ENCODE data around the gene PFDN6.
"Not testable (repeated sequence)": the region's sequence is repeated elsewhere in the genome, so short reads cannot be mapped to it uniquely, and the experiment has no call there.

PFDN6 gene

GRCh38 chr6:33273924-33274902, 15.2 kb upstream of the PFDN6 start:
- FAIRE-seq, result no peak

GRCh38 chr6:33275795-33276580, 13.4 kb upstream of the PFDN6 start:
- not testable (repeated sequence) for FAIRE-seq

GRCh38 chr6:33276581-33276863, 12.9 kb upstream of the PFDN6 start:
- no peak for FAIRE-seq

- no peak for FAIRE-seq
Measured at GRCh38 chr6:33276864-33277662, 12.3 kb upstream of the PFDN6 start, which contains the start of gene B3GALT4. TSS of gene B3GALT4 (plus strand) at chr6:33277123. CDS start at chr6:33277420, 297 bp downstream.

DNA sequence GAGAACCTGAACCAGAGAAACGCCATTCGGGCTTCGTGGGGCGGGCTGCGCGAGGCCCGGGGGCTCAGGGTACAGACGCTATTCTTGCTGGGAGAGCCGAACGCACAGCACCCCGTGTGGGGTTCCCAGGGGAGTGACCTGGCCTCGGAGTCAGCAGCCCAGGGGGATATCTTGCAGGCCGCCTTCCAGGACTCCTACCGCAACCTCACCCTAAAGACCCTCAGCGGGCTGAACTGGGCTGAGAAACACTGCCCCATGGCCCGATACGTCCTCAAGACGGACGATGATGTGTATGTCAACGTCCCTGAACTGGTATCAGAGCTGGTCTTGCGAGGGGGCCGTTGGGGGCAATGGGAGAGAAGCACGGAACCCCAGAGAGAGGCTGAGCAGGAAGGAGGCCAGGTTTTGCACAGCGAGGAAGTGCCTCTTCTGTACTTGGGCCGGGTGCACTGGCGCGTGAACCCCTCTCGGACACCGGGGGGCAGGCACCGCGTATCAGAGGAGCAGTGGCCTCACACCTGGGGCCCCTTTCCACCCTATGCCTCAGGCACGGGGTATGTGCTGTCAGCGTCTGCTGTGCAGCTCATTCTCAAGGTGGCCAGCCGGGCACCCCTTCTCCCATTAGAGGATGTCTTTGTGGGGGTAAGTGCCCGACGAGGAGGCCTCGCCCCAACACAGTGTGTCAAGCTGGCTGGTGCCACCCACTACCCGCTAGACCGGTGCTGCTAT, 11.6 kb upstream of the PFDN6 start:
- no peak for FAIRE-seq

DNA sequence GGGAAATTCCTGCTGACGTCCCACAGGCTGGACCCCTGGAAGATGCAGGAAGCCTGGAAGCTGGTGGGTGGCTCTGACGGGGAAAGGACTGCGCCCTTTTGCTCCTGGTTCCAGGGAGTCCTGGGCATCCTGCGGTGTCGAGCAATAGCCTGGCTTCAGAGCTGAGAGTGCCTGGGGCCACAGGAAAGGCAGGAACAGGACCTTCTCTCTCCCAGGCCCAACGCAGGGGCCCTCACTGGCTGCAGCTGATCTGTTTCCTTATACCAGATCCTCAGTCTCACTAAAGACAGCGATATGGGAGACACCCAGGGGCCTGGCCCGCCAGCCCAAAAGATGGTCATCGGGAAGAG, 11.0 kb upstream of the PFDN6 start:
- FAIRE-seq, result no peak

DNA sequence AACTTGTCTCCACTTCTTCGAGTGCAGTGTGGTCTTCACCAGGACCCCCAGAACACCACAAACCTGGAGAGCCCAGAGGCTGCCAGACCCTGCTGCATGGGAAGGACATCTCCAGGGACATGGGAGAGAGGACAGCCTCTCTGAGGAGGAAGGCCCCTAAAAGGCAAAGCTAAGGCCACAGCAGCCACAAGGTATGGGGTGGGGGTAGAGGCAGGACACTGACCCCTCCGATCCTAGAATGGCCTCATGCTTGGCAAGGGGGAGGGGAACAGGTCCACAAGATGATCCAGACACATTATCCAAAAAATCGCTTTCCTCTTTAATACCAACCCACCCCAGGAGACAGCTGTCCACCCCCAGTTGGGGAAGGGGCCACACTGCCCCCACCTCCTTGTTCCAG, 10.6 kb upstream of the PFDN6 start:
- FAIRE-seq, result no peak

GRCh38 chr6:33279257-33279695, 10.1 kb upstream of the PFDN6 start:
- FAIRE-seq, result no peak

DNA sequence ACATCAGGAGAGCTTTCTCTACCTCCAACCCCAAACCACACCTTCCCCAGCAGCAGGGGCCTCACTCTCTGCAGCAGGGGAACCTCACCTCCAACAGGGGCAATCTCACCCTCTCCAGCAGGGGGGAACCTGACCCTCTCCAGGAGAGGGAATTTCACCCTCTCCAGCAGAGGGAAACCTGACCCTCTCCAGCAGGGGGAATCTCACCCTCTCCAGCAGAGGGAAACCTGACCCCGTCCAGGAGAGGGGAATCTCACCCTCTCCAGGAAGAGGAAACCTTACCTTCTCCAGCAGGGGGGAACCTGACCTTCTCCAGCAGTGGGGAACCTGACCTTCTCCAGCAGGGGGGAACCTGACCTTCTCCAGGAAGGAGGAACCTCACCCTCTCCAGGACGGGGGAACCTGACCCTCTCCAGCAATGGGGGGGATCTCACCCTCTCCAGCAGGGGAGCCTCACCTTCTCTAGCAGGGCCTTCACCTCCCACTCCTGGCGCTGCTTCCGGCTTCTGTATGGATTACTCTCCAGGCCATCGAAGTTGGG, 9.4 kb upstream of the PFDN6 start:
- no peak for FAIRE-seq

DNA sequence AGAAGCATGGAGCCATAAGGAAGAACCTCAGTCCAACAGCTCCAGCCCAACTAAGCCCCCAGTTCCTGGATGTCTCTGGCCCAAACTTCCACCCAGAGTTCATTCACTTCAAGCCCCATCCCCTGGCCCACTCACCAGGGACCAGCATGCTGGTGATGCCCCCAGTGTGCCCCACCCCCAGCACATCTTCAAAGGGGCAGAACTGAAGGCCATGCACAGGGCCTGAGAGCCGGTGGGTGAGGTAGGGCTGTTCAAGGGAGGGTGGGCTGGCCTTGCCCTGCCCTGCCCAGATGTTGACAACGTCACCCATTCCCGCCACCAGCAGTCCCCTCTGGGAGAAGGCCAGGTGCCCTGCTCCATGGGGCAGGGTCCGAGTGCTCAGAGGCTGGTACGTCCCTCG, 8.9 kb upstream of the PFDN6 start:
- no peak for FAIRE-seq

- not testable (repeated sequence) for FAIRE-seq
Measured at GRCh38 chr6:33285214-33285613, 4.2 kb upstream of the PFDN6 start.

GRCh38 chr6:33286946-33287914, 2.2 kb upstream of the PFDN6 start:
- FAIRE-seq, result no peak

GRCh38 chr6:33288141-33288920, 1.1 kb upstream of the PFDN6 start:
- FAIRE-seq, result no peak

GRCh38 chr6:33289784-33290315, 449 bp downstream of the PFDN6 start:
- FAIRE-seq, result no peak

- no peak for FAIRE-seq
Measured at GRCh38 chr6:33290459-33290858, 1.1 kb downstream of the PFDN6 start.

DNA sequence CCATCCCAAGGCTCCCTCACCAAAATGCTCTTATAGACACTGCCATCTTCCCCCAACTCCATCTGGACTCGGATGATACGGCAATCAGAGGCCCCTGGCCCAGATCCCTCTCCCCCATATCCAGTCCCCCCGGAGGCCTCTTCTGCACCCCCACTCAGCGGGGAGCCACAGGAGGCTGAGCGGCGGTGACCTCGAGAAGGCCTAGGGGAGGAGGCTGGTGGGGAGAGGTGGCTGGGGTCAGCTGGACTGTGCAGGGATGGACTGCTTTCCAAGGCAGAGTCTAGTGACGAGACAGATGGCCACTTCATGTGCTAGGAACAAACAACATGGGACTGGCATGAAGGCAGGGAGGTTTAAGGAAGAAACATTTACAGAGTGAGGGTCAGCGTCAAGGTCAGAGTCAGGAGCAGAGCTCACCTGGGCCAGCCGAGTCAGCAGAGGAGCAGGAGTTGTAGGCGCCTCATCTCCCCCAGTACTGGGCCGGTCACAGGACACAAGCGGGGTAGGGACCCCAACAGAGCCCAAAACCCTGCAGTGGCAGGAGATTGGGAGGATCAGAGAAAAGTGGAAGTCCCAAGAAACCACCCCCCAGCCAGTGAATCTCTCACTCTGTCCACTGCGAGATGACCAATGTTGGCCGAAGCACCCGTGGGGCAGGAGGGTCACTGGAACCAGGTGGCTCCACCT, 3.7 kb downstream of the PFDN6 start:
- no peak for FAIRE-seq

DNA sequence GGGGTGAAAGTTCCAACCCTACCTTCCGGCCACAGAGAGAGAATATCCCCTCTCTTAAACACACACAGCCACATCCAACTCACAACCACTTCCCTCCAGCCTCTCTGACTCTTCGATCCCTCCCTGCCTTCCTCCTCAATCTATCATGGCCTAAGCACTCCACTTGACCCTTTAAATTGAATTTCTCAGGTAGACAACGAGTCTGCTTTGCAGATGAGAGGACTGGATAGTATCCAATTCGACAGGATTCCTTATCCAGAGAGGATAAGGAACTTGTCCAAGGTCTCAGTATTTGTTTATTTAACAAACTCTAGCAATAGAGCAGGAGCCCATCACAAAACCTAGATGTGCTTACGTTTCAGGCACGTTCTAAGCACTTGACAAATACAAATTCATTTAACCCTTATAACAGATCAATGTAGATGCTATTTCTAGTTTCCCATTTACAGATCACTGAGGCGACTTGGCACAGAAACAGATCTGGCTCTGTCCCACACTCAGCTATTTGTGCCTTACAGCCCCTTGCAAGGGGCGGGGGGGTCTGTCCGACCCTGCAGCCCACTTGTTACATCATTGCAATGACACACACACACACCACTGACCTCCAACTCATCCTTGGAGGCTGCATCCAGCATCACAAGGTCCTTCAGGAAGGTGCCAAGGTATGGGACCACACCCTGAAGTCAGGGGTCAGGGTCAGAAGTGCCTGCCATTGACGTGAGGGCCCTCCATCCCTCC, 4.9 kb downstream of the PFDN6 start:
- FAIRE-seq, result no peak
